Measurements from ENCODE around the gene MRPL18. TPM values are rescaled to one million over a fixed set of nuclear protein-coding genes. Genes with fewer than 3 reads are reported as not detected.
A peak's percentile ranks its signal among the peaks of the same experiment; 100 is the strongest.
"Not testable (repeated sequence)": the region's sequence is repeated elsewhere in the genome, so short reads cannot be mapped to it uniquely, and the experiment has no call there.

The MRPL18 gene
- total RNA-seq (10 to 100 TPM; 43.9 to 45.2 TPM), polyA plus RNA-seq (100 to 1,000 TPM in 1 of 2 donors, 10 to 100 TPM in 1; 68.5 to 105 TPM)

DNA sequence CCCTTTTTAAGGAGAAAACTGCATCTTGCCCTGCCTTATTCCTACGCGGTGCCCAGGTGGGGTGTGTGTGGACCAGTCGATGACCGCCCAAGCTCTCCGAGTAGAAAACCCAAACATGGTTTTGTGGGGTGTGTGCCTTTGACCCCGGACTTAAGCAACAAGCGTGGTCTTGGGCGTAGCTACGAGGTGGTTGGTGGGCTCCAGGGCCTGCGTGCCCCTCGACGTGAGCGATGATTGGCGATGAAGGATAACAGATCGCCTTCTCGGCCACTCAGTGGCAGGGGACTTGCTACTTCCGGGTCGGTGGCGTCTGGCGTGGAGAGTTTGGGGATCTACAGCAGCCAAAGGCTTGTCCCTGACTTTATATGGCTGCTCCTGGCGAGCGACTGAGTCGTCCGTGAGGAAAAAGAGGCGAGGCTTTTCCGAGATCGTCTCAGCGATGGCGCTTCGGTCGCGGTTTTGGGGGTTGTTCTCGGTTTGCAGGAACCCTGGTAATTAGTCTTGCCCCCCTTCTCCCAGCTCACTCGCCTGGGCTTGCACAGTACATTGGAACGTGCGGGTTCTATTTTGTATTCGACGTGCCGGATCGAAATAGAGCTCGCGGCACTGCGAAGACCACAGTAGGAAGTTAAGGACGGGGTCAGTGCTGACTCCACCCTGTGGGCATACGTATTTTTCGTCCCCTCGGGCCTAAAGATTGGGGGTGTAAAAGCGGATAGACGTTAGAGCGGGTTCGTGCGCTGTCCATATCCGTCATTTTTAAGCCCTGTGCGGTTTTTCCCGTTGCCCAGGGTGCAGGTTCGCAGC, at the start of gene MRPL18:
TSS of gene MRPL18 (plus strand) at position 319 of the 807 bp plus-strand sequence. CDS start at position 440, 121 bp downstream.
- H3K4me3 Mint-ChIP-seq = peak within 1 kb of the TSS; percentile 93 to 99 (median 97)

DNA sequence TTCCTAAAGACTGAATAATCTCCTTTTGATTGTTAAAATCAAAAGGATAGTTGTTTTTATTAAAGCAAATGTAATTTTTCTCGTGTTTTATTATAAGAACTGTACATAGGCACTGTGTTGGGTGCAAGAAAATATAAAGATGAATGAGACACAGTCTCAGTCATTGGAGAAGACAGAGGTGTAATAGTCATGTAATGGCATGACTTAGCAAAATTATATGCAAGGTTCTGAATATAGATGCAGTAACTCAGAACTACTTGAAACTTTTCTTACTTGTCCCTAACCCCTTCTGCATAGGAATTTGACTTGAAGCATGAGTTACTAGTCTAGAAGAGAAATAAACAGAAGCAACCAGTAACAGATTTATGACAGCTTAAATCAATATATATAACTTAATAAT, 48.1 kb upstream of the MRPL18 start:
- Mint-ChIP-seq H3K27me3 (no peaks in the 10 kb centered on the region), H3K4me3 (no peak overlapping the region)

More for the DNA sequence above, at the start of gene MRPL18:
- H3K27me3 Mint-ChIP-seq = no peaks in the 10 kb centered on the region
- Histone ChIP-seq H3K27ac (ENCODE audit: low read depth, low read length) (peak within 1 kb of the TSS; percentile 93), H3K4me3 (ENCODE audit: low read length in 2 of 2) (peak within 1 kb of the TSS; percentile 81 to 90), H3K36me3 (ENCODE audit: insufficient read depth, low read length) (peaks cover 31% of the 10 kb centered on the region), H3K27me3 (ENCODE audit: insufficient read depth, low read length) (no peaks in the 10 kb centered on the region), H3K9me3 (ENCODE audit: control insufficient read depth in 1 of 2, low read length in 2 of 2) (no peaks in the 10 kb centered on the region), H3K4me1 (ENCODE audit: insufficient read depth, low read length) (peaks cover 54% of the 10 kb centered on the region)
- POLR2A ChIA-PET (ENCODE audit: partially characterized antibody) = interaction anchor here (0.6 to 6.8 kb wide), 32 partner anchors 9 to 1205 kb away, joined by 3 to 169 read pairs (median 4); partner anchors contain the start of genes ACAT2, PNLDC1, SOD2 and WTAP
- H3K27ac Mint-ChIP-seq = peak within 1 kb of the TSS; percentile 93 to 99 (median 97)
- intact Hi-C loops (cut with micrococcal nuclease) = loop anchor here (10.0 kb wide), 1 partner anchor 674 kb away; no protein-coding TSS in a partner anchor
- H3K4me1 Mint-ChIP-seq = peaks cover 34 to 76% (median 59%) of the 10 kb centered on the region in 4 donors
- DNase-seq = peak; percentile 82 to 93 (median 86)
- H3K36me3 Mint-ChIP-seq = peaks cover 31 to 70% of the 10 kb centered on the region in 2 donors
- no peaks in the 10 kb centered on the region for H3K9me3 Mint-ChIP-seq
- CTCF ChIA-PET (ENCODE audit: partially characterized antibody) = interaction anchor here (0.9 to 4.3 kb wide), 15 partner anchors 9 to 152 kb away, joined by 3 to 37 read pairs (median 6); partner anchors contain the start of genes ACAT2, SOD2 and WTAP

DNA sequence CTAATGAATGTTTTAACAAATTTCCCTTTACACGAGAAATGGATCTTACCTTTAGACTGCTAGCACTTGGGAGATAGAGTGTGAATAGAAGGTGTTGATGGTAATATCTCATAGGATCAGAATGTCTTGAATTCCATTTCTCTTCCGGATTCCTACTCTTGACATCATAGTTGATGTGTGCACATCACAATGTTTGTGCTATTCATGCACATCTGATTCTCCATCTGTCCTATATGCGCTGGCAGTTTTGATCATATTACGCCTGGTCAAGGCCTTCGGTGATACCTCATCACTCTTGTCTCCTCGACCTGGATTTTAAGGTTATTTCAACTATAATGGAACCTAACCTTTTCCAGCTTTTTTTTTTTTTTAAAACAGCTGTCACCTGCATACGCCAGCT, 45.2 kb upstream of the MRPL18 start:
- no peak for DNase-seq
- Mint-ChIP-seq H3K4me3 (no peak overlapping the region), H3K9me3 (no peaks in the 10 kb centered on the region), H3K27ac (peak overlapping the region in 4 of 7 donors; percentile 43 to 75 (median 63)), H3K36me3 (peaks cover 68 to 82% of the 10 kb centered on the region in 2 donors), H3K4me1 (peaks cover 9 to 36% (median 21%) of the 10 kb centered on the region in 4 donors), H3K27me3 (no peaks in the 10 kb centered on the region)
- intact Hi-C loops (cut with micrococcal nuclease) = no loop called here
- H3K36me3 ChIP-seq (ENCODE audit: insufficient read depth, low read length) = peaks cover 86% of the 10 kb centered on the region
- H3K27me3 ChIP-seq (ENCODE audit: insufficient read depth, low read length) = no peaks in the 10 kb centered on the region
- H3K4me3 ChIP-seq (ENCODE audit: low read length in 2 of 2) = no peak overlapping the region
- no peaks in the 10 kb centered on the region for H3K4me1 ChIP-seq (ENCODE audit: insufficient read depth, low read length)
- no peaks in the 10 kb centered on the region for H3K9me3 ChIP-seq (ENCODE audit: control insufficient read depth in 1 of 2, low read length in 2 of 2)
- POLR2A ChIA-PET (ENCODE audit: partially characterized antibody) = interaction anchor here (1.0 kb wide), 1 partner anchor 16 kb away, joined by 3 read pairs; the partner anchor contains the start of gene ACAT2
- H3K27ac ChIP-seq (ENCODE audit: low read depth, low read length) = no peak overlapping the region
- CTCF ChIA-PET (ENCODE audit: partially characterized antibody) = no interaction called here

More for the DNA sequence above, 48.1 kb upstream of the MRPL18 start:
- Mint-ChIP-seq H3K4me1 (peaks cover 23 to 33% (median 29%) of the 10 kb centered on the region in 4 donors), H3K36me3 (peaks cover 50 to 76% of the 10 kb centered on the region in 2 donors), H3K27ac (peak overlapping the region in 3 of 7 donors; percentile 8 to 22 (median 22)), H3K9me3 (no peaks in the 10 kb centered on the region)
- ChIA-PET CTCF (ENCODE audit: partially characterized antibody) (no interaction called here), POLR2A (ENCODE audit: partially characterized antibody) (interaction anchor here (0.6 to 1.6 kb wide), 3 partner anchors 9 to 16 kb away, joined by 3 to 4 read pairs (median 4); no protein-coding TSS in a partner anchor)
- intact Hi-C loops (cut with micrococcal nuclease) = no loop called here
- H3K27me3 ChIP-seq (ENCODE audit: insufficient read depth, low read length) = no peaks in the 10 kb centered on the region
- H3K4me3 ChIP-seq (ENCODE audit: low read length in 2 of 2) = no peak overlapping the region
- H3K27ac ChIP-seq (ENCODE audit: low read depth, low read length) = no peak overlapping the region
- peaks cover 19% of the 10 kb centered on the region for H3K4me1 ChIP-seq (ENCODE audit: insufficient read depth, low read length)
- peaks cover 86% of the 10 kb centered on the region for H3K36me3 ChIP-seq (ENCODE audit: insufficient read depth, low read length)
- H3K9me3 ChIP-seq (ENCODE audit: control insufficient read depth in 1 of 2, low read length in 2 of 2) = no peaks in the 10 kb centered on the region
- no peak for DNase-seq

DNA sequence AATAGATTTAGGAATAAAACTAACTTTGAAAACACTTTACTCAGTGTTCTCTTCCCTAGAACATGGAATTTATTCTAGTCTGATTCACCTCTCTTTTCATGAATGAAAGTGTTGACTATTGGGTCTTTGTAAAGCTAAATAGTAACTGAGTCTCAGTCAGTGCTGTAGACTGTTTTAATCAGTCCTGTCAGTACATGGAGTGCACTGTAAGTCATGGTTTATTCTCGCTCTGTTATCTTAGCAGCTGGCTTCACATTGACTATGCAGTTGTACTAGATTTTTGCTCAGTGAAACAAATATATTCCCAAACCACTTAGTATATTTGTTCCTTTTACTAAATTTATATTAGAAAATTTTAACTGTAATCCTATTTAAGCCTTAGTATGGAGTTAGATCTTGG, 43.5 kb upstream of the MRPL18 start:
- ChIA-PET CTCF (ENCODE audit: partially characterized antibody) (interaction anchor here (1.6 kb wide), 1 partner anchor 9 kb away, joined by 3 read pairs; no protein-coding TSS in a partner anchor), POLR2A (ENCODE audit: partially characterized antibody) (no interaction called here)
- Histone ChIP-seq H3K4me3 (ENCODE audit: low read length in 2 of 2) (no peak overlapping the region), H3K4me1 (ENCODE audit: insufficient read depth, low read length) (no peaks in the 10 kb centered on the region), H3K27me3 (ENCODE audit: insufficient read depth, low read length) (no peaks in the 10 kb centered on the region), H3K36me3 (ENCODE audit: insufficient read depth, low read length) (peaks cover 79% of the 10 kb centered on the region), H3K9me3 (ENCODE audit: control insufficient read depth in 1 of 2, low read length in 2 of 2) (no peaks in the 10 kb centered on the region), H3K27ac (ENCODE audit: low read depth, low read length) (no peak overlapping the region)
- Mint-ChIP-seq H3K27me3 (no peaks in the 10 kb centered on the region), H3K4me3 (no peak overlapping the region), H3K27ac (no peak overlapping the region), H3K9me3 (no peaks in the 10 kb centered on the region), H3K4me1 (peaks cover 6 to 30% (median 15%) of the 10 kb centered on the region in 4 donors), H3K36me3 (peaks cover 62 to 80% of the 10 kb centered on the region in 2 donors)
- DNase-seq = no peak
- intact Hi-C loops (cut with micrococcal nuclease) = no loop called here

DNA sequence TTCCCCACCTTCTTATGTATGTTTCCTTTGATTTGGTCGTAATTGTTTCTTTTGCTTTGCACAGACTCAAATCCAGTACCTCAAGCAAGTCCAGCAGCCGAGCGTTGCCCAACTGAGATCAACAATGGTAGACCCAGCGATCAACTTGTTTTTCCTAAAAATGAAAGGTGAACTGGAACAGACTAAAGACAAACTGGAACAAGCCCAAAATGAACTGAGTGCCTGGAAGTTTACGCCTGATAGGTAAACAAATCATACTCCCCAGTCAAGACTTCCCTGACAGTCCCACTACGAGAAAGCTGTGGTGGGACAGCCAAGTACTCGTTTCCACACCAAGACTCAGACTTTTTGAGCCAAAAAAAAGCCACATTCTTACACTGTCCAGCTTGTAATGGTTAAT, 42.1 kb upstream of the MRPL18 start:
- not testable (repeated sequence) for H3K27me3 Mint-ChIP-seq; H3K4me3 ChIP-seq (ENCODE audit: low read length in 2 of 2); H3K4me1 ChIP-seq (ENCODE audit: insufficient read depth, low read length); H3K27ac ChIP-seq (ENCODE audit: low read depth, low read length); H3K27me3 ChIP-seq (ENCODE audit: insufficient read depth, low read length); DNase-seq; H3K9me3 ChIP-seq (ENCODE audit: control insufficient read depth in 1 of 2, low read length in 2 of 2); H3K9me3 Mint-ChIP-seq; H3K4me3 Mint-ChIP-seq
- Mint-ChIP-seq H3K36me3 (peaks cover 57 to 80% of the 10 kb centered on the region in 2 donors), H3K4me1 (peaks cover 6 to 30% (median 14%) of the 10 kb centered on the region in 4 donors), H3K27ac (peak overlapping the region in 2 of 7 donors; percentile 7 to 65)
- peaks cover 79% of the 10 kb centered on the region for H3K36me3 ChIP-seq (ENCODE audit: insufficient read depth, low read length)
- ChIA-PET POLR2A (ENCODE audit: partially characterized antibody) (interaction anchor here (0.6 kb wide), 1 partner anchor 11 kb away, joined by 3 read pairs; no protein-coding TSS in a partner anchor), CTCF (ENCODE audit: partially characterized antibody) (interaction anchor here (1.4 to 1.6 kb wide), 2 partner anchors 10 to 27 kb away, joined by 3 to 4 read pairs; no protein-coding TSS in a partner anchor)
- intact Hi-C loops (cut with micrococcal nuclease) = loop anchor here (2.0 kb wide), 1 partner anchor 15 kb away; the partner anchor contains the start of gene ACAT2

DNA sequence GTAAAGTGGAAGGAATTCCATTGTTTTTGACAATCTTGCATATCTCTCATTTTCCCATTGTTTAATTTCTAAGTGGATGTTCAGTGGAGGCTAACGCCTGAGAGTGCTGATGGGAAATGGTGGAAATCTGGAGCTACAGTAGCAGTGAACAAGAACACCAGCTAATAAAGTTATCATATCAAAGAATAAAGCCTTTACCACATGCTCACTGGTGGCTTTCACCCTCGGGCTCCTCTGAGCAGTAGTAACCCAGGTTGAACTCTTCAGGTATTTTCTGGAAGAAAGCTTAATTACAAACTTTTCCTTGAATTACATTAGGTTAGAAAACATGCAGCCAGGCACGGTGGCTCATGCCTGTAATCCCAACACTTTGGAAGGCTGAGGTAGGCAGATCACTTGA, 38.8 kb upstream of the MRPL18 start:
- H3K27me3 ChIP-seq (ENCODE audit: insufficient read depth, low read length) = no peaks in the 10 kb centered on the region
- H3K4me1 ChIP-seq (ENCODE audit: insufficient read depth, low read length) = no peaks in the 10 kb centered on the region
- no peaks in the 10 kb centered on the region for H3K27me3 Mint-ChIP-seq
- no peak overlapping the region for H3K4me3 Mint-ChIP-seq
- no peak overlapping the region for H3K27ac ChIP-seq (ENCODE audit: low read depth, low read length)
- no peak overlapping the region for H3K4me3 ChIP-seq (ENCODE audit: low read length in 2 of 2)
- H3K9me3 ChIP-seq (ENCODE audit: control insufficient read depth in 1 of 2, low read length in 2 of 2) = no peaks in the 10 kb centered on the region
- no peak for DNase-seq
- H3K4me1 Mint-ChIP-seq = peaks cover 0 to 14% (median 4%) of the 10 kb centered on the region in 4 donors
- peaks cover 77% of the 10 kb centered on the region for H3K36me3 ChIP-seq (ENCODE audit: insufficient read depth, low read length)
- ChIA-PET CTCF (ENCODE audit: partially characterized antibody) (interaction anchor here (1.0 kb wide), 1 partner anchor 31 kb away, joined by 4 read pairs; no protein-coding TSS in a partner anchor), POLR2A (ENCODE audit: partially characterized antibody) (interaction anchor here (1.1 to 1.7 kb wide), 3 partner anchors 9 to 38 kb away, joined by 4 to 6 read pairs (median 4); partner anchors contain the start of genes ACAT2 and TCP1)
- peaks cover 47 to 77% of the 10 kb centered on the region in 2 donors for H3K36me3 Mint-ChIP-seq
- peak overlapping the region in 2 of 7 donors; percentile 35 to 46 for H3K27ac Mint-ChIP-seq
- H3K9me3 Mint-ChIP-seq = no peaks in the 10 kb centered on the region
- intact Hi-C loops (cut with micrococcal nuclease) = no loop called here
